Measurements from ENCODE around the gene NEFH.

Gene NEFH

DNA sequence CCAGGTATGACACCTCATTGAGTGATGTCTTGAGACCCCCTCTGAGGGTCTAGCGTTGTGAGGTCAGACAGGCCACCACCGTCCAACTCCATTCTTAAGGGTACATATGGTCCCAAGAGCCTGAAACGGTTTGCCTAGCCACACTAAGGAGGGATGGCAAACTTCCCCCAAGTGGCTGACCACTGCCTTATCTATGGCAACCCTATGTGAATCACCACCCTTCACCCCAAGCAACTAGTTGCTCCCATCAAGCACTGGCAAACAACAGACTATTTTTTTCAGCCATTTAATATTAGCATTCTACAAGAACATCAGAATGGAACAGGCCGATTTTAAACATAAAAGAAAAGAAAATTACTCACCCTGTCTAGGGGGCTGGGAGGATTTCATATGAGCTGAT is 50.7 kb downstream of the NEFH start:
- Histone ChIP-seq H4K8ac (ENCODE audit: low read depth, low read length) (no peak overlapping the region), H3K79me1 (ENCODE audit: low read length) (no peaks in the 10 kb centered on the region), H3K4me3 (ENCODE audit: low read depth, low read length) (no peak overlapping the region), H2BK5ac (ENCODE audit: low read depth, low read length, poor library complexity) (no peak overlapping the region), H3K23ac (ENCODE audit: low read length) (no peak overlapping the region), H4K12ac (ENCODE audit: low read depth, low read length) (no peak overlapping the region), H4K91ac (ENCODE audit: low read depth, low read length) (no peak overlapping the region), H3K4me2 (ENCODE audit: low read length) (no peak overlapping the region), H2BK12ac (ENCODE audit: low read length) (no peak overlapping the region), H3K36me3 (ENCODE audit: control insufficient read depth in 1 of 2, insufficient read depth in 2 of 2, low read length in 2 of 2) (peaks cover 30 to 37% of the 10 kb centered on the region in 2 experiments), H3K4me1 (ENCODE audit: control insufficient read depth in 1 of 2, insufficient read depth in 2 of 2, low read length in 2 of 2) (peaks cover 3% of the 10 kb centered on the region in 2 experiments), H3K4ac (ENCODE audit: low read depth, low read length) (no peak overlapping the region), H3K79me2 (ENCODE audit: control insufficient read depth, insufficient read depth, low read length, poor library complexity) (no peaks in the 10 kb centered on the region), H2BK120ac (ENCODE audit: insufficient read depth, low read length, poor library complexity) (no peak overlapping the region), H3K14ac (ENCODE audit: low read length) (no peak overlapping the region), H3K18ac (ENCODE audit: low read length) (no peak overlapping the region), H3K9ac (ENCODE audit: low read length) (no peak overlapping the region), H3K9me3 (ENCODE audit: insufficient read depth, low read depth, low read length) (no peaks in the 10 kb centered on the region), H3K27ac (ENCODE audit: low read depth, low read length) (no peak overlapping the region), H3K27me3 (ENCODE audit: insufficient read depth, low read length) (no peaks in the 10 kb centered on the region), H2AFZ (ENCODE audit: insufficient read depth, low read length, poor library complexity) (no peak overlapping the region), H2AK5ac (ENCODE audit: low read length) (no peak overlapping the region)
- WGBS (ENCODE audit: extremely low coverage, insufficient coverage, insufficient read length) = no CpG with 5 or more reads among the region's 4 CpGs
- no peak for DNase-seq

DNA sequence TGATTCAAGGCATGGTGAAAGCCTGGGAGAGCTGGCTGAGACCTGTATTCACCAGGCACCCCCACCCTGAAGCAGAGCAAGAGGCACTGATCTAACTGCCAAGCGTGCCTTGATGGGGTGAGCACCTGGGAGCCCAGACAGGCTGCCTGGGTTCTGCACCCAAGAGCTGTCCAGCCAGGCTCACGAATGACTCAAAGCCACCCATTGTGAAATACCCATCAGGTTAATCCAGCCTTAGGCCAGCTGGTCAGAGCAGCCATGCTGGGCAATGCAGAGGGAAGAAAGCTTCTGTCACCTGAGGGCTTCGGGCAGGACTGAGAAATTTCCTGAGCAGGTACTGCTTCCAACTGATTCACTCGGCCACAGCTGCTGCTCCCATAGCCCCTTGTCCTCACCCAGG is 51.4 kb downstream of the NEFH start:
- Histone ChIP-seq H3K23ac (ENCODE audit: low read length) (no peak overlapping the region), H3K14ac (ENCODE audit: low read length) (no peak overlapping the region), H4K8ac (ENCODE audit: low read depth, low read length) (no peak overlapping the region), H3K4me1 (ENCODE audit: control insufficient read depth in 1 of 2, insufficient read depth in 2 of 2, low read length in 2 of 2) (peaks cover 3% of the 10 kb centered on the region in 2 experiments), H3K4me2 (ENCODE audit: low read length) (no peak overlapping the region), H3K9me3 (ENCODE audit: insufficient read depth, low read depth, low read length) (no peaks in the 10 kb centered on the region), H3K18ac (ENCODE audit: low read length) (no peak overlapping the region), H3K4me3 (ENCODE audit: low read depth, low read length) (no peak overlapping the region), H4K91ac (ENCODE audit: low read depth, low read length) (no peak overlapping the region), H4K12ac (ENCODE audit: low read depth, low read length) (no peak overlapping the region), H2BK120ac (ENCODE audit: insufficient read depth, low read length, poor library complexity) (no peak overlapping the region), H3K27ac (ENCODE audit: low read depth, low read length) (no peak overlapping the region), H2AK5ac (ENCODE audit: low read length) (no peak overlapping the region), H3K4ac (ENCODE audit: low read depth, low read length) (no peak overlapping the region), H2BK12ac (ENCODE audit: low read length) (no peak overlapping the region), H3K27me3 (ENCODE audit: insufficient read depth, low read length) (no peaks in the 10 kb centered on the region), H3K79me1 (ENCODE audit: low read length) (no peaks in the 10 kb centered on the region), H3K79me2 (ENCODE audit: control insufficient read depth, insufficient read depth, low read length, poor library complexity) (no peaks in the 10 kb centered on the region), H2BK5ac (ENCODE audit: low read depth, low read length, poor library complexity) (no peak overlapping the region), H3K9ac (ENCODE audit: low read length) (no peak overlapping the region), H3K36me3 (ENCODE audit: control insufficient read depth in 1 of 2, insufficient read depth in 2 of 2, low read length in 2 of 2) (peaks cover 32 to 42% of the 10 kb centered on the region in 2 experiments), H2AFZ (ENCODE audit: insufficient read depth, low read length, poor library complexity) (no peak overlapping the region)
- DNase-seq = peak; percentile 42 to 57
- WGBS (ENCODE audit: extremely low coverage, insufficient coverage, insufficient read length) = no CpG with 5 or more reads among the region's 4 CpGs

DNA sequence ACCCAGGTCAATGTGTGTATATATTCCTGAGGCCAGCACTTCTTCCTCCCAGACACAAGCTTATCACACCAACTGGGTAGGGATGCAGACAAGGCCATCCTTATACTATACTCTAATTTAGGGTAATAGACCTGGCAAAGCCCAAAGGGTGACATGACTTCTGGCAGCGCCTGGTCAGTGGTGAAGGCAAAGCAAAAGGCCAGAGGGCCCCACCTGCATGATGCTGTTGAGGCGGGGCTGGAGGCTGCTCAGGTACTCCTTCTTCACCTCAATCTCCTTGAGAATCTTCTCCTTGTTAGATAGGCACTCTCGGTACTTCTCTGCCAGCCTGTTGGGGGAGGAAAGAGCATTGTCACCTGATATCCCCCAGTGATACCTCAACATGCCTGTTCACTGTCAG is 56.4 kb downstream of the NEFH start:
- Histone ChIP-seq H3K9me3 (ENCODE audit: insufficient read depth, low read depth, low read length) (no peaks in the 10 kb centered on the region), H2BK12ac (ENCODE audit: low read length) (no peak overlapping the region), H2BK5ac (ENCODE audit: low read depth, low read length, poor library complexity) (no peak overlapping the region), H3K23ac (ENCODE audit: low read length) (no peak overlapping the region), H3K9ac (ENCODE audit: low read length) (peak overlapping the region; percentile 27), H4K12ac (ENCODE audit: low read depth, low read length) (no peak overlapping the region), H3K79me2 (ENCODE audit: control insufficient read depth, insufficient read depth, low read length, poor library complexity) (no peaks in the 10 kb centered on the region), H3K14ac (ENCODE audit: low read length) (no peak overlapping the region), H3K4me1 (ENCODE audit: control insufficient read depth in 1 of 2, insufficient read depth in 2 of 2, low read length in 2 of 2) (no peaks in the 10 kb centered on the region), H3K4me2 (ENCODE audit: low read length) (no peak overlapping the region), H3K18ac (ENCODE audit: low read length) (no peak overlapping the region), H3K4ac (ENCODE audit: low read depth, low read length) (no peak overlapping the region), H3K4me3 (ENCODE audit: low read depth, low read length) (no peak overlapping the region), H3K36me3 (ENCODE audit: control insufficient read depth in 1 of 2, insufficient read depth in 2 of 2, low read length in 2 of 2) (peaks cover 33 to 42% of the 10 kb centered on the region in 2 experiments), H2AK5ac (ENCODE audit: low read length) (no peak overlapping the region), H3K79me1 (ENCODE audit: low read length) (no peaks in the 10 kb centered on the region), H2AFZ (ENCODE audit: insufficient read depth, low read length, poor library complexity) (no peak overlapping the region), H2BK120ac (ENCODE audit: insufficient read depth, low read length, poor library complexity) (no peak overlapping the region), H4K91ac (ENCODE audit: low read depth, low read length) (no peak overlapping the region), H3K27me3 (ENCODE audit: insufficient read depth, low read length) (no peaks in the 10 kb centered on the region), H3K27ac (ENCODE audit: low read depth, low read length) (no peak overlapping the region), H4K8ac (ENCODE audit: low read depth, low read length) (no peak overlapping the region)
- no CpG with 5 or more reads among the region's 3 CpGs for WGBS (ENCODE audit: extremely low coverage, insufficient coverage, insufficient read length)
- DNase-seq = no peak

DNA sequence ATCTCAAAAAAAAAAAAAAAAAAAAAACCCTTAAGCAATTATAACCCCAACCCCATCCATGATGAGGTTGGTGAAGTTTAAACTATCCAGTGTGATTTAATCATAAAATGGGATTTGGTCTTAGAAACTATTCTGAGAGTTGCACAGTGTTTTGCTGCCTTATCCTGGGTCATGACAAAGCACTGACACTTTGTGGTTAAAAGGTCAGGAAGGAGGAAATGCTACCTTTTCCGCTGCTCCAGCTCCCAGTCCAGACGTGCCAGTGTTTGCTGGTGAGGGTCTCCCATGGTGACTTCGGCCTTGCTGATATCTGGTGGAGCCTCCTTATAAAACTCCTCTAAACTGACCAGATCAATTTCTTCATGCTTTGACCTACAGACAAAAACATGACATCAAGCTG is 59.1 kb downstream of the NEFH start:
- WGBS (ENCODE audit: extremely low coverage, insufficient coverage, insufficient read length) = no CpG with 5 or more reads among the region's 3 CpGs
- Histone ChIP-seq H2BK120ac (ENCODE audit: insufficient read depth, low read length, poor library complexity) (no peak overlapping the region), H2BK5ac (ENCODE audit: low read depth, low read length, poor library complexity) (no peak overlapping the region), H2AFZ (ENCODE audit: insufficient read depth, low read length, poor library complexity) (no peak overlapping the region), H3K4me2 (ENCODE audit: low read length) (no peak overlapping the region), H2AK5ac (ENCODE audit: low read length) (no peak overlapping the region), H3K79me1 (ENCODE audit: low read length) (no peaks in the 10 kb centered on the region), H4K91ac (ENCODE audit: low read depth, low read length) (no peak overlapping the region), H3K4me3 (ENCODE audit: low read depth, low read length) (no peak overlapping the region), H3K79me2 (ENCODE audit: control insufficient read depth, insufficient read depth, low read length, poor library complexity) (no peaks in the 10 kb centered on the region), H3K27ac (ENCODE audit: low read depth, low read length) (no peak overlapping the region), H3K14ac (ENCODE audit: low read length) (no peak overlapping the region), H4K8ac (ENCODE audit: low read depth, low read length) (no peak overlapping the region), H4K12ac (ENCODE audit: low read depth, low read length) (no peak overlapping the region), H3K9me3 (ENCODE audit: insufficient read depth, low read depth, low read length) (no peaks in the 10 kb centered on the region), H3K9ac (ENCODE audit: low read length) (no peak overlapping the region), H3K4ac (ENCODE audit: low read depth, low read length) (no peak overlapping the region), H3K36me3 (ENCODE audit: control insufficient read depth in 1 of 2, insufficient read depth in 2 of 2, low read length in 2 of 2) (peaks cover 33 to 46% of the 10 kb centered on the region in 2 experiments), H2BK12ac (ENCODE audit: low read length) (no peak overlapping the region), H3K4me1 (ENCODE audit: control insufficient read depth in 1 of 2, insufficient read depth in 2 of 2, low read length in 2 of 2) (no peaks in the 10 kb centered on the region), H3K23ac (ENCODE audit: low read length) (no peak overlapping the region), H3K27me3 (ENCODE audit: insufficient read depth, low read length) (no peaks in the 10 kb centered on the region), H3K18ac (ENCODE audit: low read length) (no peak overlapping the region)
- DNase-seq = no peak

Measured in trophoblast cell (in vitro differentiated cells and primary cell).